SKM-1 (cell line): ENCODE results near the gene UBE2QL1.
"Not testable (repeated sequence)": the region's sequence is repeated elsewhere in the genome, so short reads cannot be mapped to it uniquely, and the experiment has no call there.

Source experiments
- DNase-seq: peaks from one replicate; lab custom pipeline; 2025; ENCODE audit not compliant: unreplicated experiment; lab: John Stamatoyannopoulos, UW

The UBE2QL1 gene

DNA sequence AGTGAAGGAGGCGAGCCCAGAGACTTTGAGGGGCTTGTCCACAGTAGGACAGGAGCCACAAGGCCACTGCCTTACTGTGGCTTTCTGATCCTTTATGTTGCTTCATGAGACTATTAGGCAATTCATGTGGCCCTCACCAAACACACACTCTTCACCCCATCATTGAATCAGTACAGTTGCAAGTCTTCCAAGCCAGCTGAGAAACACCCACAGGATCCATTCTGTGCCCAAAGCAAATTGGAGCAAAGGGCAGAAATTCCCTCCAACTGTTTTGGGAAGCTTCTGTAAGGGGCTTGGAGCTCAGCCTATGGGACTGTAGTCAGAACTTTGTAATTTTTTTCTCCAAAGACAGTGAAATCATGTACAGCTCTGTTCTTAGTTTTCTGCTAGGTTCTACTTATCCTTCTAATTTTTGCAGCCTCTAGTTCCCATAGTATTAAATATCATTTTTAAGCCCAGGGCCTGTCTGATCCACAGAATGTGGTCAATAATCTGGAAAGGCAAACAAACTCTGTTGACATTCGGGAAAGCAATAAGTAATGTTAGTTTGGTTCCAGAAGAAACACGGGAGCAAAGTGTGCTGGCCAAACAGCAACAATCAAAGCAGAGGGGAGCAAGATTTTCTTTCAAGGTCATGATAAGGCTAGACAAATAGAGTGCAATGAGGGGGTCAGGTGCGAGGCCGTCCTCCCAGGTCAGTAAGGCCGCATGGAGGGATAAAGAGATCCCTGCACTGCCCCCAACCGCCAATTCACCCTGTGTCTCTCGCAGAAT lies 47.0 kb downstream of the UBE2QL1 start:
- no peak for DNase-seq

GRCh38 chr5:6496207-6496584 lies 47.5 kb downstream of the UBE2QL1 start:
- no peak for DNase-seq

- DNase-seq: no peak
Measured at GRCh38 chr5:6496636-6497035, 48.0 kb downstream of the UBE2QL1 start.

DNA sequence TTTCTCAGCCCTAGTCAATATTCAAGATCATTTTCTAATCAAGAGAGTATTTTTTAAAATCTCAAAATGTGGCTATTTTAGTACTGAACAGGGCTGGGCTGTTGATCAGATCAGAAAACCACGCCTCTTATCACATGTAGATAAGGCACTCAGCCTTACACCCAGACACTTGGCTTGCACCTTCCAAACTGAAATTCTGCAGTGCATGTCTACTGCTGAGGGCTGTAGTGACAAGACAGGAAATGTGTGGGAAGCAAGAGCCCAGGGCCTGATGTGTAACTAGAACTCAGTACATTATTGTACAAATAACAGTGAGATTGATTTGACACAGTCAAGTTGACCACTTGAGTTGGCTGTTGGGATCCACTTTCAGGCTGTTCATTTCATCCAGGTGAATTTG lies 48.6 kb downstream of the UBE2QL1 start:
- no peak for DNase-seq

- DNase-seq: no peak
Measured at GRCh38 chr5:6498968-6499367, 50.3 kb downstream of the UBE2QL1 start.

DNA sequence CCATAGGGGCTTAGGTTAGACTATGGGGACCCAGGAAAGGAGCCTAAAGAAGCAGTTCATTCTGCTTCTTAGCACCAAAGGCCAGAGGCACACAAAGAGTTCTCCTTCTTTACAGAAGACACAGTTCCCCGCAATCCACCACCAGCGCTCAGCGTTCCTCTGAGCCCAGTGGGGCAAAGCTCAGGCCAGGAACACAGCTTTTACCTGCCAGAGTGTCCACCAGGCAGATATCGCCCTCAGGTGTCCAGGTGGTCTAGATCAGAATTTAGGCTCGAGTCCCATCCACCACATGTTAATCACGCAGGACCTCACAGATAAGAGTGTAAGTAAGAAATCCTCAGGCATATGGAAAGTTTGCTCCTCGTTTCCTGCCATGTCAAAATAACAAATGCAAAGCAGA lies 53.0 kb downstream of the UBE2QL1 start:
- no peak for DNase-seq

DNA sequence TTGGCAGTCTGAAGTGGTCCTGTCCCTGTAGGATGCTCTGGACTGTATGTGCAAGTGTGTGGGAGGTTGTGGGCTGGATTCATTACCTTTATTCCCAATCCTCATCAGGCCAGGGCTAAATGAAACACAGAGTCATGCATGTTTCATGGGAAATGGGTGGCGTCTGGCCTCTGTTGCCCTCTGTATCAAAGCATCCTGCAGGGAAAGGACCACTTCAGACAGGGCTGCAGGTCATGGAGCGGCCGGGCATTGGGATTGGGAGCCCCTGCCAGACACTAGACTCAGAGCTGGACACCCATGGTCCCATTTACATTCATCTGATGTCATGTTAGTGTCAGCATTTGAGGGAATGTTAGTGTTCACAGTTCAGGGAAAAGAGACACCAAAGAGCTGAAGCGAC lies 53.8 kb downstream of the UBE2QL1 start:
- DNase-seq: no peak

- DNase-seq: no peak
Measured at GRCh38 chr5:6503342-6503741, 54.7 kb downstream of the UBE2QL1 start.

DNA sequence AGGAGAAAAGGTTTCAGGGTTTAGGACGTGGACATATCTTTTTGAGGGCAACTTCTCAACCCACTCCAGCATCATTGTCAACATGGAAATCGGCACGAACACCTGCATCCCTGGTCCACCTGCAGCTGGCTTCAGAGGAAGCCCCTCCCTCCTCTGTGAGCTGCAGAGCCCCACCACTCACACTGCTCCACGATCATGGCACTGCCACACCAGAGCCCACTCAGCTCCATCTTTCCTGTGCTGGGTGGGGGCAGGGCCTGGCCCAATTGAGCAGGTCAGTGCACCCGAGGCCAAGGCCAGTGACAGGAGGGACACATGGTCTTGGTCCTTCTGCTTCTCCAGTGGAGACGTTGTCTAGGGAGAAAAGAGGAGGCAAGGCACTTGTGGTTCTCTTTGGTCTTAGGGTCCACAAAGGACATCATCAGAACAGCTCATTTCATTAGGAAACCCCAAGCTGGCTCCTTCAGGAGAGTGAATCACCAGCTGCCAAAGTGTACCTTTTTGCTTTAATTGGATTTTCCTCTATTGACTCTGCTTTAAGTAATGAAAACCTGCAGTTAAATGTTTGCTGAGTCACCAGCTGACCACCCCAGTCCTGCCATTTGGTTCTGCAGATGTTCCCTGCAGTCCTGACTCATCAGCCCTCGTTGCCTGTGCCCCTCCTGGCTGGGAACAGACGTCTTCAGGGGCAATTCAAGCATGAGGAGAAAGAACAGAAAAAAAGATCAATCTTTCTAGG lies 56.2 kb downstream of the UBE2QL1 start:
- no peak for DNase-seq

DNA sequence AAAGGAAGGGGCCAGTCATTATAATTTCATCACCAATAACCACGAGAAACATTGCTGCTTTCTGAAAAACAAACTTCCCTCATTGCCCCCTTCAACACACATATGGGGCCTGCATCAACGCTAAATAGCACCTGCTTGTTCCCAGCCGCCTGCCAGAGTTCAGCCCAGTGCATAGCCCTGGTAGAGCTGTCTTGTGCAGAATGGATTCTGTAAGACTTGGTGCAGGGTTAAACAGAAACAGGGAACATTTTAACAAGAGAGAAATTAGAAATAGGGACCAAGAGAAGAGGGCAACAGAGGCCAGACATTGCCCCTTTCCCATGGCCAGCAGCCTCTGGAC lies 56.7 kb downstream of the UBE2QL1 start:
- DNase-seq: no peak

- DNase-seq: no peak
Measured at GRCh38 chr5:6505783-6506557, 57.3 kb downstream of the UBE2QL1 start.

- DNase-seq: no peak
Measured at GRCh38 chr5:6506611-6507010, 58.0 kb downstream of the UBE2QL1 start.

DNA sequence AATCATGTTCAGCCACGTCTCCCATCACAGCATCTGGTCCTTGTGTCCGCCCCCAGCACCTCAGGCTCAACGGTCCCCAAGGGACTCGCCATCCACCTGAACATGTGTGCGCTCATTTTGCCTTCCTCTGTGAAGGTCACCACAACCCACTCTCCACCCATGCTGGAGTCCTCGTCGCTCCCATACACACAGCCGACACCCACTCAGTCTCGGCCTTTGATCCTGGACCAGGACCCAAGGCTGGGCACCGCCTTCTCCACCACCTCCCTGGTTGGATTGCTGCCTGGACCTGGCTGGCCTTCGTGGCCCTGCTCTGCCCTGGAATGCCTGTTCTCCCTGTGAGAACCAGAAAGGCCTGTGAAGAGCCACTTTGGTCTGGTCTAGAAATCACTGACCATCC lies 60.3 kb downstream of the UBE2QL1 start:
- DNase-seq: no peak

- DNase-seq: no peak
Measured at GRCh38 chr5:6510132-6510531, 61.5 kb downstream of the UBE2QL1 start.

GRCh38 chr5:6510973-6511372 lies 62.3 kb downstream of the UBE2QL1 start:
- DNase-seq: no peak

DNA sequence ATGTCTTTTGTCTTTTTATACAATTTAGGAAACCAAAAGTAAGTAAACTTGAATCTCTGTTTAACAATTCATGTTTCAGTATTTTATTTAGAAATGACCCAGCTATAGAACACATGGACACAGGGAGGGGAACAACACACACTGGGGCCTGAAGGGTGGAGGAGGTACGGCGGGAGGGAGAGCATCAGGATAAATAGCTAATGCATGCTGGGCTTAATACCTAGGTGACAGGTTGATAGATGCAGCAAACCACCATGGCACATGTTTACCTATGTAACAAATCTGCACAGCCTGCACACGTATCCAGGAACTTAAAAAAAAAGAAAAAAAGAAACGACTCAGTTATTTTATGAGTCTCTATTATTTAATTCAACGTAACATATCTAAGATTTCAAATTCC lies 67.2 kb downstream of the UBE2QL1 start:
- DNase-seq: not testable (repeated sequence)

DNA sequence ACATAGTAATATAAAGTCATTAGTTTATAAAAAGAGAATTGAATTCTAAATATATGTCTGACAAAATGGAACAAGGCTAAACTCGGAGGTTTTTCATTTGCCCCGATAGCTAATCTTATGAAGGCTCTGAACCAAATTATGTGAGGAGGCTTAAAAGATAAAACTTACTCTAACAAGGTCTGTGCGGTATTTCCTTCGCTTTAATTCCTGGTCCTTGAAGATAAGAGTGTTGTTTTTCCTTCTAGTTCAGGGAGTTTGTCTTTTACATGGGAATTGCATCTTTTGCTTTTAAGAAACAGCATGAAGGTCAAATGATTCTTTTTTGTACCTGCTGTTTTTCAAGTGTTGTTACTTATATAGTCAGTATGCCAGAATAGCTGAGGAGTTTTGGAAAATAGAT lies 68.2 kb downstream of the UBE2QL1 start:
- no peak for DNase-seq

GRCh38 chr5:6517510-6517909 lies 68.9 kb downstream of the UBE2QL1 start:
- no peak for DNase-seq

GRCh38 chr5:6518298-6519057 lies 69.8 kb downstream of the UBE2QL1 start:
- DNase-seq: no peak

DNA sequence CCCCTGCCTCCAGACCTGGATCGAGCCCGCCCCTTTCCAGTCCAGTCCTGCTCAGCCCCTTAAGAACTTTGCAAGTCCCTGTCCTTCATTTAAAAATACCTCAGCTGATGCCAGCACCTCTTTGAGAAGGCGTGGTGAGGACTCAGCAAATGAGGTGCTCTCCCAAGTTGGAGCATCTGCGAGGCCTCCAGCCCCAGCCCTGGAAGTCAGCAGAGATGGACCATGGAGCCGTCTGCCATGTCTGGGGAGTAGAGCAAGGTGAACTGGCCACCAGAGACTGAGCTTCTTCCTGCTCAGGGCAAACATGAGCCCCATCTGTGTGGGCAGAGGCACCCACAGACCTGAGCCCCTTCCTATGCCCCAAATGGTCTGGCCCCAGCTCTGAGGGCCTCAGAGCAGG lies 71.5 kb downstream of the UBE2QL1 start:
- no peak for DNase-seq

GRCh38 chr5:6522331-6522730 lies 73.7 kb downstream of the UBE2QL1 start:
- no peak for DNase-seq
